HG02885 (cell line): Measurements from ENCODE around the gene MYO5C.

Experiments used
- ATAC-seq: cut with Tn5 transposase; IDR thresholded peaks from one replicate; pipeline ENCODE4 v1.9.1; 2021; ENCODE audit warnings: mild to moderate bottlenecking; ENCODE audit not compliant: unreplicated experiment, poor library complexity

The MYO5C gene

DNA sequence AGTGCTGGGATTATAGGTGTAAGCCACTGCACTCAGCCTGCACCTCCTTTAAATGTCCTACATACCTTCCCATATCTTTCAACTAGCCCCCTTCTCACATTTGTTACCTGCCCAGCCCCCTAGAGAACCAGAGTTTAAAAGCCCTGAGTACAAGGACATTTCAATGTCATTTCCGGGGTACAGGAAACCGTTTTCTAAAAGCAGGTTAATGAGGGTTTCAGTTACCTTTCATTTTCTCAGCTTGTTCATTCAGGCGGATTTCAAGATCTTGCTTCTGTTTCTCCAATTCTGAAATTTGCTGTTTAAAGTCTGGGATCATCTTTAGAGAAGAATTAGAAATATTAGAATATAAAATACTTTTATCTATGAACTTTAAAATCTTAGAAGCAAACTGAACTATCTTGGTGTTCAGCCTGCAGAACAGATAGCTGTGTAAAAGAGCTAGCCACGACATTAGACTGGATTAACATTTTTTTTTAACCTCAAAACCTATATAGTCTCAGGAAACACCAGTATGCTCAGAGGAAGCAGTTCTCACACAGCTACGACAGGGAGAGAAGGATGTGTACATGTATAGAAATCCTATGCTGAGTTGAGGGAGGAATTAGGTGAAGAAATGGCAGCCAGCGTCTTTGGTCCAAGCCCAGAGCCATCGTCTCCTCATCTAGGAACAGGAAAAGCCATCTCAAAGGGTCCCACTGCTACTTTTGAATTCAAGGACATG, 74.5 kb downstream of the MYO5C start:
- peak; percentile 38 for ATAC-seq

DNA sequence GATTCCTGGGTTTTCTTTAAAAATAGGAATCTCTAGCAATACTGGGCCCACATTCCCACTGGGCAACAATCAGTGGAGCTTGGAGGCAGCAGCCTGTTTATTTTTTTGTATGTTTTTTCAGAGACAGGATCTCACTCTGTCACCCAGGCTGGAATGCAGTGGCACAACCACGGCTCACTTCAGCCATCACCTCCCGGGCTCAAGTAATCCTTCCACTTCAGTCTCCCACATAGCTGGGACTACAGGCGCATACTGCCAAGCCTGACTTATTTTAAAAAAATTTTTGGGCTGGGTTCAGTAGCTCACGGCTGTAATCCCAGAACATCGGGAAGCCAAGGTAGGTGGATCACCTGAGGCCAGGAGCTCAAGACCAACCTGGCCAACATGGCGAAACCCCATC, 75.4 kb downstream of the MYO5C start:
- no peak for ATAC-seq

DNA sequence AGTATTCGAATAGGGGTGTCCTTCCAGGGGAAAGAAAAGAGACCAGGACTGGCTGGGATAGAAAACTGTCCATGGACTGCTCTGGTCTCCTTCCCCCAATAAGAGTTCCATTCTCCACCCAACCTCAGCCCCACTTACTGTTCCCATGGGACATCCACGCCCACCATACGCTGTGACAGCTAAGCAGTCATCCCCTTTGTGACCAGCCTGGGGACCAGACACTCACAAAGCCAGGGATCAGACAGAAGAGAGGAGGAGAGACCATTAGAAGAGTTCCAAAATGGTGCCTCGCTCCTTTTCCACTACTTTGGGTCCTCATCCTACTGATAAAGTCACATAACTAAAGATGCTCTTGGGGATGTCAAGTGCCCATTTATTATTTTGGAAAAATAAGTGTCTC, 76.8 kb downstream of the MYO5C start:
- ATAC-seq: no peak

DNA sequence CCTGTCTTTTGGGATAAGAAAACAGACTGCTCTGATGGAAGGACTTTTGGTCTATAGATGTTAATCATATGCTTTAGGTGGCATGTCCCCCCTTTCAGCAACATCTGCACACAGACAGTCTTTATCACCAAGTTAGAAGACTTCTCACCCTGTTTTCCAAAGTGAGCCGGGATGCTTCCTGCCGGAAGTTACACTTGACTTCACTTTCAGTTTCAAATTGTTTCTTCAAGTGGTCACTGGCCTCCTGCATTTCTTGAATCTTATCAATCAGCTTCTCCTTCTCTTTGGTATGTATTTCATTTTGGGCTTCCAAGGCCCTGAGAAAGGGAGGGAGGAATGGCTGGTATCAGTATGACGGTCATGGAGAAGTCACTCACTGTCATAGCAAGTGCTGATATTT, 77.2 kb downstream of the MYO5C start:
- no peak for ATAC-seq

DNA sequence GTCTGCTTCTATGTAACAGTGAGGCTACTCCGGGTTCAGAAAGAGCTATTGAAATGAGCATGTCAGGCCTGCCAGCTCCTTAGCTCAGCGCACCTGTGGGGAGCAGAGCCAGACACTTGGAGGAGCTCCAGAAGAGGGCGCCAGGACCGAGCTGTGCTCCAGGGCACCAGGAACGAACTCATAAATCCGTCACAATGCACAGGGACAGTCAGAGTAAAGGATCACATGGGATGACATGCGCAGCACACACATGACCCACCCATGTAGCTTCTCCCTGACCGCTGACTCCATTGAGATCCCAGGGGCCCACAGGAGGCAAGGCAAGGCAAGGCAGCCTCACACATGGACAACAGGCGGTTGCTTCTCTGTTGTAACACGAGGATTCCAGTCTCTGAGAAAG, 78.4 kb downstream of the MYO5C start:
- ATAC-seq: no peak

DNA sequence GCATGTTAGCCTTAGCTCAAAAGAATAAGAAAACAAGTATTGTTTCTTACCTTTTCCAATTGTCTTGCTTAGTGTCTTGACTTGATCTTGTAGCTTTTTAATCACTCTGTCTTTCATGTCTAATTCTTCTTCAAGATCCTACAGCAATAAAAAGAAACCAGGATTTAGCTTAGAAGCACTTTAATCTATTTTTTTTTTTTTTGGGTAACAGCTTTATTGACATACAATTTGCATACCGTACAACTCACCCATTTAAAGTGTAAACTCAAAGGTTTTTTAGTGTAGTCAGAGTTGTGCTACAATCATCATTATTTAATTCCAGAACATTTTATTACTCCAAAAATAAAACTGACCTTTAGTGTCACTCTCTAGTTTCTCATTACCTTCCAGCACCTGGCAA, 81.1 kb downstream of the MYO5C start:
- no peak for ATAC-seq

DNA sequence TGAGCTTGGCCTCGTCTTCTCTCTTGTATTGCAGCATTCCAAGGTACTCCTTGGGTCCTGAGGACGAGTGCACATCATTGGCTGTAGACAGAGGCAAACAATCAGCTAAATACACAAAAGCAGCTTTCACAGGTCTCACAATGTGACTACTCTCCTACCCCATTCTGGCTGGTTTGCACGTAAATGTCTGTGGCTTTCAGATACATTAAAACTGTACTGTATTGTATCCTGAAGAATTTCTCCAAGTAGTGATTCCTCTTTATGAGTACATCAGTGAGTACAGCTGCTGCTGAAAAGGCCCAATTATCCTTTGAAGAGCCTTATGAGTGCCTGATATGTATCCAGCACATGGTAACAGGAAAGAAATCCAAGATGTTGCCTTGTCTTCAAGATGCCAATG, 82.4 kb downstream of the MYO5C start:
- no peak for ATAC-seq

DNA sequence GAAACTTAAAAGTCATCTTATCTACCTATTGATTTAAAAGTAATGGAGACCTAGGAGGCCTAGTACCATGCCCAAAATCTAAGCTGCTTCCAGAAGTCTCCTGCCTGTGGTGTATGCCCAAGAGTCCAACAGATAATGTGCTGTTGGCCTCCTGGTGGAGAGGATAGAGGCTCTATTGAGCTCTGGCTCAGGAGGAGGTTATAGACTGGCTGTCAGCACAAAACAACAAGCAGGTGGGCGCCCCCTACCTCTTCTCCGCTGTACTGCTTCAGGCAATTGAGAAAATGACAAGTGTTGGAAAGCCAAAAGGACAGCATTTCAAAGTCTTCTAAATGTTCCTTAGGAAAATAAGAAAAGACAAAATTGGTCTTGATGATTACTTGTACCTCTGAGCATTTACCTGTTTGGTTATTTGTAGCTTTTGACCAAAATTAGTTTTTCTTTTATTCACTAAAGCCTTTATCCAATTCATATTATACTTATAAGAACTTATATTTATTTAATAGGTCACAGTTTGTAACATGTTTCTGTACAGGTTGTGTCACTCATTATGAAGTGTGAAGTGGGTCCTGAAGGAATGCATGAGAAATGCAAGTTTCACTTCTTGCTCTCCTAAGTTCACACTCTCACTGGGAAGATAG, 87.2 kb downstream of the MYO5C start:
- peak; percentile 89 for ATAC-seq

DNA sequence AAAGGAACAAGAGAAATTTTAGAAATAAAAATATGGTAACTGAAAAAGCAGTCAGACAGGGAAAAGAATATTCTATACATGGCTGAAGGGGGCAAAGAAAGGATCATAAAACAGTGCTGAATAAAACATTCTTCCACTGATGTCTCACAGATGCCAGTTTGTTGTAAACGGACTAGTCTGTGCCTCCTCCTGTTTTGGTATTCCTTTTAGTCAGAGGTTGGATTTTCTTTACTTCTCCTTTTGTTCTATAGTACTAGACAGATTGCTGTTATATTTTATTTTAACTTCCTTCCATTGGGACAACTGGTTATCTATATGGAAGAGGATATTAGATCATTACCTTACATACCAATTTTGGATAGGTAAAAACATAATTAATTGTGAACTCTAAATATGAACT, 88.4 kb downstream of the MYO5C start:
- ATAC-seq: no peak

DNA sequence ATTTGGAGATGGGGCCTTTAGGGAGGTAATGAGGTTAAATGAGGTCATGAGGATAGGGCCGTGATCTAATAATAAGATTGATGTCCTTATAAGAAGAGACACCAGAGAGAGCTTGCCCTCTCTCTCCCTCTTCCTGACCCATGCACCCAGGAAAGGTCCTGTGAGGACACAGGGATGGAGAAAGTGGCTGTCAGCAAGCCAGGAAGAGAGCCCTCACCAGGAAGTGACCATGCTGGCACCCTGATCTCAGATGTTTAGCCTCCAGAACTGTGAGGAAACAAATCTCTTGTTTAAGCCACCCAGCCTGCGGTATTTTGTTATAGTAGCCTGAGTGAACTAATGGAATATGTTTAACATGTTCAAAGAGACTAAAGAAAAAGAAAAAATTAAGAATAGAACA, 89.2 kb downstream of the MYO5C start:
- no peak for ATAC-seq

DNA sequence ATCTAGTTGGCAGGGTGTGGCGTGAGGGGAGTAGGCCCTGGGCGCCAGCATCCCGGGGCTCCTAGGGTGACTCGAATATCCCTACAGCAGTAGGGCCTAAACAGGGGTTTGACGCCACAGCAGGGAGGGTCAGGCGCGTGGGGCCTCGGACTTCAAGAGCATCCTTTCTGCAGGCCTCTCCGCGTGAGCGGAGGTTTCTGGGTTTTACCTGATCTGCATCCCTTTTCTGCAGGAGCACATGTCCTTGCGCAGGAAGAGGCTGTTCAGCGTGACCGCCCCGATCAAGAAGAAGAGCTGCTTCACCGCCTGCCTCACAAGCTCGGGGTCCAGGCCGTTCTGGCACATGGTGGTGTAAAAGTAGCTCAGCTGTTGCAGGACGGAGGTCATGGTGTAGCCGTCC, 90.9 kb downstream of the MYO5C start:
- ATAC-seq: no peak

DNA sequence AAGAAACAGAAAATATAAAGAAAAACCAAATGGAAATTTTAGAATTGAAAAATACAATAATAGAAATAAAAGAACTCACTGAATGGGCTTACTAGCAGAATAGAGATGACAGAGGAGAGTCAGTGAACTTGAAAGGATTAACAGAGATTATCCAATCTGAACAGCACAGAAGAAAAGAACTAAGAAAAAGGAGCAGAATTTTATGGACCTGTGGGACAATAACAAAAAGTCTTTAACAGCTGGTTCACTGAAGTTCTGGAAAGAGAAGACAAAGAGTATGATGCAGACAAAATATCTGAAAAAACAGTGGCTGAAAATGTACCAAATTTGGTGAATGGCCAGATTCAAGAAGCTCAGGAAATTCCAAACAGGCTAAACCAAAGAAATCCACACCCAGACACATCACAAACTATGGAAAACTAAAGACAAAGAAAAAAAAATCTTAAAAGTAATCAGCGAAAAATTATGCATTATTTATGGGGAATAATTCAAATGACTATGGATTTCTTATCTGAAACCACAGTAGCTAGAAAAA, 94.7 kb downstream of the MYO5C start:
- no peak for ATAC-seq

DNA sequence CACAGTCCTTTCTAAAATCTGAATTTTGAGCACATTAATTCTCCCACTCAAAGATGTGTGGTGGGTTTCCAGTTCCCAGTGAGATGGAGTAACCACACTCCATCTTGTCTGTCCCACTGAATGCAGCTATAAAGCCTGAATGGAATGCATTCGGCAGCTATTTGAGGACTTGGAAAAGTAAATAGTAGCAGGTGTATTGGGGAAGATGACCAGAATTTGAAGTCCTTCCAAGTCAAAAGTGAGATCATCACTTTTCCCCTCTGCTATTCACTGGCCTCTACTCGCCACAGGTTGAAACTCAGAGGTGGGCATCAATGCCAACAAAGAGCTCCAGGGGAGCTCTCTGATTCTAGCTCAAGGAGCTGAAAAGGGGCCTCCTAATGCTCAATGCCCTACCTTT, 96.3 kb downstream of the MYO5C start:
- no peak for ATAC-seq

DNA sequence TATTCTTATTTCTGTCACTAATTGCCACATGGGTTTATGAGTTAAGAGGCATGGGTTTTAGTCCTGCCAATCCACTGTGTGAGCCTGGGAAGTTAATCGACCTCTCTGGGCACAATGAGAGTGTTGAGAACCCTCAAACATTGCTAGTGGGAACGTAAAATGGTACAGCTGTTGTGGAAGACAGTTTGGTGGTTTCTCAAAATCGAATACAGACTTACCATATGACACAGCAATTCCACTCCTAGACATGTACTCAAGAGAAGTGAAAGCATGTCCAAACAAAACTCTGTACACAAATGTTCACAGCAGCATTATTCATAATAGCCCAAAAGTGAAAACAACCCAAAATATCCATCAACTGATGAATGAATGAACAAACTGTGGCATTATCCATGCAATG, 98.7 kb downstream of the MYO5C start:
- ATAC-seq: no peak

DNA sequence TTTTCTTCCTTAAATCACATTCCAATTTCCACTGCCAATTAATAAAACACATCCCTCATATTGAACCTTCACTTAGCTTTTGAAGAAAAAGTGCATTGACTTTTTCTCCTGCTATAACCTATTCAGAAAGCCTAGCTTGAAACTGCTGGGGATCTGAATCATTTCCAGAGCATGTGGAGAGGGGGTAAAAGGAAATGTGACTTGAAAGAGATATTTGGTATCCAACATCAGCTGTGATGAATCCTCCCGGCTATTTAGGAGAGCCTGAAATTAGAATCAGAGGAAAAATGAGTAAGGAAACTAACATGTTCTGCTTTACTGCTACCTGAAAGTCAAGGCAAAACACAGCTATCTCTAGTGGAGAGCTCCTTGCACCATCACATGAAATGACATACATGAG, 101.8 kb downstream of the MYO5C start:
- no peak for ATAC-seq

DNA sequence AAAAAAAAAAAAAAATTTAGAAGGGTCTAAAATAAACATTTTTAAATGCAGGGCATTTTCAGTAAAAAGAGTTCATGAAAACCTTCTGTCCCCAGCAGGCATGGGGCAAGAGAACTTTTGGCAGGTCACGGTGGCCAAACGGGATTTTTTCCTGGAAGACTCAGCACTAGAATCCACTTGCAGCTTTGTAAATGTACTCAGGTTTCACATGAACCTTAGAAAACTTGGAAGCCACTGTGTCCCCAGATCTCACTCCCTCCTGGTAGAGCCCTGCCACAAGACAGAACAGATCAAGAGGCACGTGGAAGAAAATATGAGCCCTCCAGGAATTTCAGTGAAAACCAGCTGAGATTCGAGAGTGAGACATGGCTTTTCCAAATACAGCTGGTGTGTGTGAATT, 102.3 kb downstream of the MYO5C start:
- no peak for ATAC-seq

DNA sequence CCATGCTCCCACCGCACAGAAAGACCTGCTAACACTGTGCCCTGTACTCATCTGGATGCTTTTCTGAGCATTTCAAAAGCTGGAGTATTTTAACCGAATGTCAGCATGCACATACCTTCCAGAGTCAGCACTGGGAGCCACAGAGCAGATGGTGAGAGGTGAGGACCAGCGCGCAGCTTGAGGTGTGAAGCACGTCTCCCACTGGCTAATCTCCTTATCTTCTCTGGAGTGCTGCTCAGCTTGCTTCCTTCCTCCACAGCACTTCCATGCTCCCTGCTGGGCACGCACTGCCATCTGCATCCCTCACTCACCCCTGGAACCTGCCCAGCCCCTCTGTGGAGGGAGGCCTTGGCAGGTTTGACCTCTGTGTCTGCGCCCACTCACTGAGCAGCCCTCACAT, 104.4 kb downstream of the MYO5C start, which contains the start of gene GNB5:
TSS of gene GNB5 (minus strand) at position 186 of the 400 bp plus-strand sequence. CDS start 6,716 bp downstream, outside the sequence.
- ATAC-seq: no peak

DNA sequence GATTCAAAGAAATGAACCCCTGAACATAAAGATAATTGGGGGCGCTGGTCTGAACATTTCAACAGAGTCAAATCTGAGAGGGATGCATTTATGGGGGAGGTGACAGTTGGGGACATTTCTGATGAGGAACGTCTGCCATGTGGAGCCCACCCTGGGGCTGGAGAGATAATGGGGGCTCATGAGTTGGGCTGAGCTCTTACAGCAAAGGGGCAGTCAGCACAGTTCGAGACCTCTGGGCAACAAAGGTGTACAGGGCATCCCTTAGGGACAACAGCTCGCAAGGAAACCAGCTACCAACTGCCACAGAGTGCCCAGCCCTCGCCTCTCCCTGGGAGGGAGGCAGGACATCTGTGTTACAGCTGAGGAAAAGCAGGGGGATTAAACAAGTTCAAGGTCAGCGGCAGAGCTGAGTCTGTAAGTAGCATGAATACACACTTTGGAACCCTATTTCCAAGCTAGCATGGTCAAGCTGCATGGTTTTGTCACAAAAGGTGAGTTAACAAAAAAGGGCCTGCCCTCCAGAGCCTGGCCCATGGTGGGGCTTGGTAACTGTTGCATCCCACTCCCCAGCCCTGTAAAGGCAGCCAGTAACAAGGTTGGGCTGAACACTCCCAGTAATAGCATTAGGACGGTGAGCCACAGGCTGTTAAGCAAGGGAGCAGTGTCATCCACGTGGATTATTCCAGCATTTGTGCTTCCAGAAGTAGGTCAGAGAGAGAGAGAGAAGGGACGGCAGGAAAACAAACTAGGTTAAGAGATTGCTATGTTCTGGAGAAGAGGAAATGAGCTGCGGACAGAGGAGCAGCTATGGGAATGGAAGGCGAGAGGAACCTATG, 108.7 kb downstream of the MYO5C start:
- no peak for ATAC-seq

DNA sequence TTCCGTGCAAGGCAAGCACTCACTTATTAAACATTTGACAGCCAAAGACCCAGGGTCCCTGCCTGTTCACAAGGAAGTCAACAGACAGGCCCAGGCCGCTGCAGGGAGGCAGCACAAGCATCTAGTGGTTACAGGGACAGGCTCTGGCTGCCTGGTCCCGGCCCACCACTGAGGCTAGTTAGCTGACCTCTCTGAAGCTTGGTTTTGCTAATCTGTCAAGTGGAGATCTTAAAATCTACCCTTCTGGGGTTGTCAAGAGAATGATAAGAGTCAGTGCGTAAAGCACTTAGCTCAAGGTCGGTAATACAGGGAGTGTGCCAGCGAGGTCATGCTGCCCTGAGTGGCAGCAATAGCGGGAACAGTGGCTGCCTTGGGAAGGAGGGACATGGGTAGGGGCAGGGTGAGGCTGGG, 110.4 kb downstream of the MYO5C start:
- ATAC-seq: no peak

DNA sequence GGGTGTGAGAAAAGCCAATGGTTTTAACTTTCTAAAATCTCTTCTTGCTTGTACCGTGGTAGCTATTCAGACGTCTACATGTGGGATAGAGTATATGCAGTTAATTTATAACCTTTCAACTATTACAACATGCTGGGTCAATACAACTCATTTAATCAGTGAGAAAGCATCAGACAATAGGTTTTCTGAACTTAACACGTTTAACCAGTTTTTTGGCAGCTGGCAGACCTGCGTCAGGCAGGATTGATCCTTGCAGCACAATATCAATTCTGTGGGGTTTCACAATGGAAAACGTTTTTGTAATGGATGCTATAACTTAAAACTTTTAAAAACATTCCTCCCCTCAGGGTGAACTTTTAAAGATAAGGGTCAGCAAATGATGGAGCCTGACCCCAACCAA, 110.9 kb downstream of the MYO5C start:
- ATAC-seq: no peak

DNA sequence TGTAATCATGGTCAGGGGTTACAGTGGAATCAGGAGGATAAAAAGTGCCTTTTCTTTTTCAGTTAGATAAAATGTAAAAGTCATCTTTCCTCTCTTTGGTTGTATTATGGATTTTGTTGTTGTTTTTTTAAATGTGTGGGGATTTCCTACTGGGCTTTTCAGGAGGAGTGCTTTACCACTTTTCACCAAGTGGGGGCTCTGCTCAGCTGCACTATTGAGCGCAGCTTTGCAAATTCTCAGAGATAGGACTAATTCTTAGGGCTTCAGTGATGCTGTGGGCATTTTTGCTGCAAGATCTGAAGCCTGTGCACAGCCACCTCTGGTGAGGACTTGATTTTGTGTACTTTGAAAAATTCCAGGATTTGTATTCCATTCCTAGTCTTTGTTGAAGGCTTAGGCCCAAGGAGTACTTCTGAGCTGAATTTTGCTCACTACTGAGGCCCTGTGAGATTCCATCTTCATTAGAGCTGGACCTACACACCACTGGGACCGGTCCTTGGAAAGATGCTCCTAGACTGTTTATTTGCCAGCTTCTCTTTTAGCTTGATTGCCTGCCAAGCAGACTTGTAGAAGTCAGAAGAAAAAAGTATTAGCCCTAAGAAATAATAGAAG, 111.9 kb downstream of the MYO5C start:
- no peak for ATAC-seq
